GM18951 (cell line): Measurements from ENCODE around the gene PMVK.
"Not testable (repeated sequence)": the region's sequence is repeated elsewhere in the genome, so short reads cannot be mapped to it uniquely, and the experiment has no call there.

Source experiments
- POLR2A ChIP-seq: IDR thresholded peaks from 4 replicates; pipeline ENCODE4 v1.6.1; 2011; ENCODE audit warnings: mild to moderate bottlenecking; ENCODE audit not compliant: insufficient read length, insufficient read depth; ENCODE audit errors: extremely low read depth
- in situ Hi-C: fragments of 300-500 bp; cut with MboI; formaldehyde crosslinking; loops from one replicate; pipeline ENCODE4 v1.12.0; 2022; ENCODE audit warnings: low sequenced_read_pairs, mixed read lengths, inconsistent platforms; ENCODE audit not compliant: unreplicated experiment

The PMVK gene

DNA sequence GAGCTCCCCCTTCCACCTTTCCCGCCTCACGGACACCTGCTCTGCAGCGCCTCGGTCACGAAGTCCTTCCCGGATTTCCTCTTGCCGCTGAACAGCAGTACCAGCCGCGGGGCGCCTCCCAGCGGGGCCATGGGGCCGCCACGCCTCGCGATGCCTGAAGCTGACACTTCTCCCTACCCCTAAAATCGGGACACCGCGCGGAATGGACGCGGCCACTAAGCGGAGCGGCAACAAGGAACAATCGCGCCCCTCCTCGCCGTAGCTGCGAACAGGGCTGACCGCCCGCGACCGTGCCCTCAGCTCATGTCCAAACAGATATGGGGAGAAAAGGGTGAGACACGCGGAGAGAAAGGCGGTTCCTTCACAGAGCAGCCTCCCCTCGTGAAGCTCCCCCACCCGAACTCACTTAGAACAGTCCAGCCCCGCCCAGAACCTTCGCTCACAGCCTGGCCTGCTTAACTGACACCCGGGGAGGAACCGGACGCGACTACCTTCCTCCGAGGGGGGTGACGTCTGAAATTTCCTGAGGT, at the start of gene PMVK:
TSS of gene PMVK (minus strand) at position 165 of the 530 bp plus-strand sequence. CDS start at position 131, 34 bp downstream.
- in situ Hi-C loops = no loop called here

DNA sequence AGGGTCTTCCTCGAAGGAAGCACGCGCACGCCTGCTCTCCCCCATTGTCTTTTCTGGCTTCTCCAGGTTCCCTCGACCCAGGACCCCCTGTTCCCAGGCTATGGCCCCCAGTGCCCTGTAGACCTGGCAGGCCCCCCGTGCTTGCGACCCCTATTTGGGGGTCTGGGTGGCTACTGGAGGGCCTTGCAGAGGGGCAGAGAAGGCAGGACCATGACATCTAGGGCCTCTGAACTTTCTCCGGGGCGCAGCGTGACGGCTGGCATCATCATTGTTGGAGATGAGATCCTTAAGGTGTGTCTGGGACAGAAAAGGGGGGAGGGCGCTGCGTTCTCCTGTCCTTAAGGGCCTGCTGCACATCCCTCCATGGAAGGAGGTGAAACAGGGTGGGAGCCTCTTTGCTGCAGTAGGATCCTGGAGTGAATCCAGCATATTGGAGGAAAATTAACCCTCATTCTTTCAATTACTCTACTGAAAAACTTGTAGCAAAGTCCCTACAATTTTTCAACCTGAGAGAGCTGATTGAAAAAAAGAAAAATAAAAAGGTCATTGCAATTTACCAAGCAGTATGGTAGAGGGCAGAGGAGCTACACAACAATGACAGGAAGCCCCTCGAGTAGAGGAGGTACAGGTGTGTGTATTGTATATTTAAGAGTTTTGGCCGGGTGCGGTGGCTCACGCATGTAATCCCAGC, 47.4 kb upstream of the PMVK start:
- in situ Hi-C loops = no loop called here
- TF ChIP-seq POLR2A = no peak

More for the DNA sequence above, at the start of gene PMVK:
- peak; percentile 86 for TF ChIP-seq POLR2A

DNA sequence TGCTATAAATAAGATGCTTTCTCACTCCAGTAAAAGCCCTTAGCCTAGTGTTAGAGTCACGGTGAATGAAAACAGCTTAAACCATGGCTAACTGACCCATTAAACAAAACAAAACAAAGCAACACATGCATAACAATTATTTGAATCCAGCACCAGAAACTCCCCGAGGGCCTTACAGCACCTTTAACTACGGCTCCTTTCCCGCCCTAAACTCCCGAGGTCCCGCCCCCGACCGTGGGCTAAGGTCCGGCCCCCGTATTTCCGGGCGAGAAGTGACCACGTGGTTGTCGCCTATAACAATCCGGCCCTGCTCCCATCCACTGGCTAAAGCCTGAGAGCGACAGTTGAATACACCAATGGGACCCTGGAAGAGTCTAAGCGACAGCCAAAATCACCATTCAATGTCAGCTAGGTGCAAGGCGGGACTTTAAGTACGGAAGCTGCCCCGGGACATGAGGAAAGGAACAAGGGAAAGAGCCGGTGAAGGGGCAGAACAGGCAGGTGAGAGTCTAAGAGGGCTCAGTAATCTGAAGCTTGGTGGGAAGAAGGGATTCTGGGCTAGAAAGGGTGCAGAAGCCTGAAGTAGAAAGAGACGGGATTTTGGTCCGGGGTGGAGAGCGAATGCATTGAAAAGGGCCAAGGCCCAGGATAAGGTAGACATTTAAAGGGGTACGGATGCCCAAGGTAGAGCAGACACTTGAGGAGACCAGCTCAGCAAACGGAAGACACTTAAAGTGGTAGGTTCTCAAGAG, 46.6 kb upstream of the PMVK start, which contains the start of gene FLAD1:
TSS of gene FLAD1 (plus strand) at position 448 of the 752 bp plus-strand sequence. CDS start 351 bp downstream, outside the sequence.
- TF ChIP-seq POLR2A = peak; percentile 75

DNA sequence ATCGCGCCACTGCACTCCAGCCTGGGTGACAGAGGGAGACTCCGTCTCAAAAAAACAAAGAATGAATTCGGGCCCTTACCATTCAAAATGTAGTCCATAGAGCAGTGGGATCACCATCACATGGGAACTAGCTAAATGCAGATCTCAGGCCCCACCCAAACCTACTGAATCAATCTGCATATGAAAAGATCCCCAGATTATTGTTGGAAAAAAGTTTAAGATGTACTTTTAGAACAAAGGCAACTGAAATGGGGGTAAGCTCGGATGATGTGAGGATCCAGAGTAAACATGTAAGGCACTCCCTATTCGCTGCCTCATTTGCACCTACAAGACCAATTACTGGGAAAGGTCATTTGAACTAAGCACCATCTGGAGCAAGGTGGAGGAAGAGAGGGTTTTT, 45.8 kb upstream of the PMVK start:
- in situ Hi-C loops = no loop called here
- no peak for TF ChIP-seq POLR2A

More for the DNA sequence above, 46.6 kb upstream of the PMVK start, which contains the start of gene FLAD1:
- in situ Hi-C loops = no loop called here

DNA sequence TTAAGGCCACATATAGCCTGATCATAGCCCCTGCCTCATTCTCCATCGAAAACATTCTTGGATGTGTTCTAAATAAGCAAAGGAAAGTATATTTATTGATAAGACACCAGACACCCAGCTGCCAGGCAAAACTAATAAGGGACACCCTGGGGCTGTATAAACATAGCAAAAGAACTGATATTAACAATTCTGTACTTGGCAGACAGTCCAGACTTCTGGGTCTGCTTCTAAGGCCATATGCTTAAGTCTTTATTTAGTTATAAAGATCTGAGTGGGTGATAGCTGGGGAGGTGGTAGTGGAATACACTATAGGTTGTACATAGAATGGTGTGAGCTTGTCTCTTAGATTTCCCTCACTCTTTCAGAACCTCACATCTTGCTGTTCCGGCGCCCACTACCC, 41.8 kb upstream of the PMVK start:
- no peak for TF ChIP-seq POLR2A
- in situ Hi-C loops = no loop called here

DNA sequence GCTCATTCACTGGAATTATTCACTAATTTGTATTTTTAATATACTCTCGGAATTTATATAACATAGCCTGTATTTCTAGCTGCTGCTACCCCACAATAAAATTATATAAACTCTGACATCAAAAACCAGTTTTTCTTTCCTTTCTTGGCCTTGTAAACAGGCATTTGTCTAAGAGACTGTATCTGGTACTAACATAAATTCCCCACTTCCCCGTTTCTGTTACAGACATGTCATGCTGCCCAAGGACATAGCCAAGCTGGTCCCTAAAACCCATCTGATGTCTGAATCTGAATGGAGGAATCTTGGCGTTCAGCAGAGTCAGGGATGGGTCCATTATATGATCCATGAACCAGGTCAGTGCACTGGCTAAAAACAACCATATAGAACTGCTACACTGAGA, 41.2 kb upstream of the PMVK start:
- in situ Hi-C loops = not testable (repeated sequence)

DNA sequence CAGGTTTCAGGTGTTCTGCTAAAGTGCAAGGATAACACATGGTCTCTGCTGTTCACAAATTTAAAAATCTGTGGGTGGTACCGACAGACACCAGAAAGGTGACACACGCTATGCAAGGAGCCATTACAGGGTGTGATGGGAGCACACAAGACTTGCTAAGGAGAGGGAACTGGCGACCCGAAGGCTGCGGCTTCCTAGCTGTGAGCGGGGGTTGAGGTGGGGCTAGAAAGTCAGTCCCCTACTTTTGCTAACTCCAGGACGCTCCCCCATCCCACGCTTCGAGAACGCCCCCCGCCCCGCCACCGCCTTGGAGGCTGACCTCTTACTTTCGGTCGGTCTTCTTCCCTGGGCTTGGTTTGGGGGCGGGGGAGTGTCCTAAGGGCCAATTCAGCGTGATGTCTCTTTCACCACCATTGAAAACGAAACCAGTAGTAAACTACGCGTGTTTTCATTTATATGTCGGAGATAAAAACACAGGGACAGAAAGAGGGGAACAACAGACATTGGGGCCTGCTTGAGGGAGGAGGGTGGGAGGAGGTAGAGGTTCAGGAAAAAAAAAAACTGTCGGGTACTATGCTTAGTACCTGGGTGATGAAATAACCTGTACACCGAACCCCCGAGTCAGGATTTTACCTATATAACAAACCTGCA, 39.0 kb upstream of the PMVK start:
- in situ Hi-C loops = no loop called here
- peak; percentile 50 for TF ChIP-seq POLR2A

DNA sequence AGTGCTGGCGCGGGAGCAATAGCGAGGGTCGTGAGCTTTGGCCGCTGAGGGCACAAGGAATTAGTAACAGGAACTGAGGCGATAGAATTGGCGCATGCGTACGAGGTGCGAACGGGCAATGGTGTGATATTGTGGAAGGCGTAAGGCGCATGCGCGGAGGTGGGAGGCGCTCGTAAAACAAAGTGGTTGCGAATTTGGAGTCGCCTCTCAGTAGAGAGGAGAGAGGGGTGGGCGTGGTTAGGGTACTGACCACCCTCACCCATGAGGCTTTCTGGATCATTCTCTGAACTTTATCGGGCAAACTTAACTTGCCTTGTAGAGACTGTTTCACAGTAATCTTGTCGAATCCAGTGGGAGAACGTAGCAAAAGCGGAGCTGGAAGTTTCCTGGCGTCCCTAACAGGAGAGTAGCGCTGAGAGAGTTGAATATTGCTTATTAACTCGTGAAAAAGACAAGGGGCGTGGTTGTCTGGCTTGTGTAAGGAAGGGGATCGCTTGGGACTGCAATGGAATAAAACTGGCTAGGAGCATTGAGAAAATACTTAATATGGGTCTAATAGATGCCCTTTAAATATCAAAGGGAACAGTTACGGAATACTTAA, 38.4 kb upstream of the PMVK start:
- in situ Hi-C loops = no loop called here
- peak; percentile 43 for TF ChIP-seq POLR2A

DNA sequence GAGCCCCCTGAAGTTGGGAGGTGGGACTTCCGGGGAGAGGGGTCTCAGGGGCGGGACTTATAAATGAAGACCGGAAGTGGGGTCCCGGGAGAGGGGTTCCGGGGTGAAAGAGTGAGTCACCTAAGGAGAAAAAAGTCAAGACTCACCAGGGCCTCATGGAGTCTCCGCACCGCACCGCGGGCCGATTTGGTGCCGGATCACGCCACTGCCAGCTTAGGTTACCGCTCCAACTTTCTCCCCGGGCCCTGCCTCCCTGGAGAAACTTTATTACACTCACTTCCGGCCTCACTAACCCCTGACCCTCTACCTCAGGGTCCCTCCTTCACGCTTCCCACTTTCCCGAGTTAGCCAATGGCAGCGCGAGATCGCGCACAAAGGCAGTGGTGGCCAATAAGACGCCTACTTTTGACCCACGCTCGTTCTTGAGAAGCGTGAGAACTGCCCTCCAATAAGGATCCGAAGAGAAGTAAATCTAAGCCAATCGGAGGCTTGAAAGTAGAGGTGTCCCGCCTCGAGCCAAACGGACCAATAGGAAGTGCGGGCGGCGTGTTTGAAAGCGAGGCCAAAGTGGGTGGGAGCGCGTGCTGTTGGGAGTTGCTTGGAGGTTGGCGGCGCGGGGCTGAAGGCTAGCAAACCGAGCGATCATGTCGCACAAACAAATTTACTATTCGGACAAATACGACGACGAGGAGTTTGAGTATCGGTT, 37.7 kb upstream of the PMVK start, which contains the start of gene CKS1B:
TSS of gene CKS1B (plus strand) at position 580 of the 706 bp plus-strand sequence. CDS start at position 645, 65 bp downstream.
- in situ Hi-C loops = no loop called here
- peak; percentile 78 for TF ChIP-seq POLR2A

DNA sequence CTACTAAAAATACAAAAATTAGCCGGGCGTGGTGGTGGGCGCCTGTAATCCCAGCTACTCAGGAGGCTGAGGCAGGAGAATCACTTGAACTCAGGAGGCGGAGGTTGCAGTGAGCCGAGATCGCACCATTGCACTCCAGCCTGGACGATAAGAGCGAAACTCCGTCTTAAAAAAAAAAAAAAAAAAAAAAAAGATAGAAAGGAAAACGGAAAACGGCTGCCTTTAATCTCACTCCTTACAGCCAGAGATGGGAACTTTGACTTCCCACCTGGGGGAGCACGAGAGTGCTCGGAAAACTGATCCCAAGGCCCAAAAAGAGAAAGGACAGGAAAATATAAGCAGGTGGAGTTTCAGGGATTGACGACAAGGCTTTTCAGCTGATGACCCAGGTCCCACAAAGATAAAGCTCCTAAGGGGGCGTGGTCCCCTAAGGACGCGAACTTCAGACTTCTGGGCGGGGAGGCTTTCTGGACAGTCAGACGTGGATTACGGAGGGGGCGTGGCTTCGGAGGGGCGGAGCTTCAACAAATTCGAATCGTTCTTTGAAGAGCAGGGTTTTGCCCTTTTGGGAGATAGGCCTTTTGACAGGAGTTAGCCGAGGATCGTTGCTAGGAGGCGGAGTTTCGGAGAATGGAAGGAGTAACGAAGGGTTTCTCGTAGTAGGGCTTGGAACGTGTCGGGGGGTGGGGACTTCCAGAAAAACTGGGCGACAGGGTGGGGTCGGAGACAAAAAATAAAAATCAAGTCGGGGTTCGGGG, 37.0 kb upstream of the PMVK start:
- TF ChIP-seq POLR2A = no peak
- in situ Hi-C loops = no loop called here

DNA sequence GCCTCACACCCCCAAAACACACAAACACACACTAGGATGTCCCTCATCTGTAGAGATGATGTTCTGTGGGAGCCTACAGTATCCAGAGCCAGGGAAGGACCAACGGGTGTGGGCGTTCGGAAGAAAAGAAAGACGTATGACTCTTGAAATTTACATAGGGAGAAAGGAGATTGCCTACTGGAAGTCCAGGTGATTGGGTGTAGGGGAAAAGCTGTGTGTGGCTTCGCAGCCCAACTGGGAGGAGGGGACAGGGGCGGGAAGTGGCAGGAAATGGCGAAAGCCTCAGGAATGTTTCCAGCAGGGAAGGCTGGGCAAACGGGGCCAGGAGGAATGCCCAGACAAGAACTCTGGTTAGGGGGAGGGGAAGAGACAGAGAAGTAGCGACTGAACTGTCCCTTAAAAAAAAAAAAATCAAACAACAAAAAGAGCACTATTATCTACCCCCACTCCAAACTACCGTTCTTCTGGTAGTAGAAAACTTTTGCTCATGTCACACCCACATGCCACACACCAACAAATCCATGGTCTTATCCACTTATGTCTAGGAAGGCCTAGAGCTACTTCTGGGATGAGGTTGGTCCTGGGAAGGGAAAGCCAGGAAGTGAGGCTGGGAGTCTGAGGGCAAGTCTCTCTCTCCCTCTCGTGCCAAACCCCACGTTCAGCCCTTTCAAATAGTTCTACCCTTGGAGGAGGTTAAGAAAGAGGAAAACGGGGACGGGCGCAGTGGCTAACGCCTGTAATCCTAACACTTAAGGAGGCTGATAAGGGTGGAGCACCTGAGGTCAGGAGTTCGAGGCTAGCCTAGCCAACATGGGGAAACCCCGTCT, 36.2 kb upstream of the PMVK start:
- in situ Hi-C loops = no loop called here
- TF ChIP-seq POLR2A = no peak
